HG02678 (cell line): ENCODE results near the gene APBB2.
"Not testable (repeated sequence)": the region's sequence is repeated elsewhere in the genome, so short reads cannot be mapped to it uniquely, and the experiment has no call there.

Experiments used
- ATAC-seq: cut with Tn5 transposase; IDR thresholded peaks from one replicate; pipeline ENCODE4 v1.9.1; 2021; ENCODE audit warnings: mild to moderate bottlenecking, moderate library complexity; ENCODE audit not compliant: unreplicated experiment

Gene APBB2

DNA sequence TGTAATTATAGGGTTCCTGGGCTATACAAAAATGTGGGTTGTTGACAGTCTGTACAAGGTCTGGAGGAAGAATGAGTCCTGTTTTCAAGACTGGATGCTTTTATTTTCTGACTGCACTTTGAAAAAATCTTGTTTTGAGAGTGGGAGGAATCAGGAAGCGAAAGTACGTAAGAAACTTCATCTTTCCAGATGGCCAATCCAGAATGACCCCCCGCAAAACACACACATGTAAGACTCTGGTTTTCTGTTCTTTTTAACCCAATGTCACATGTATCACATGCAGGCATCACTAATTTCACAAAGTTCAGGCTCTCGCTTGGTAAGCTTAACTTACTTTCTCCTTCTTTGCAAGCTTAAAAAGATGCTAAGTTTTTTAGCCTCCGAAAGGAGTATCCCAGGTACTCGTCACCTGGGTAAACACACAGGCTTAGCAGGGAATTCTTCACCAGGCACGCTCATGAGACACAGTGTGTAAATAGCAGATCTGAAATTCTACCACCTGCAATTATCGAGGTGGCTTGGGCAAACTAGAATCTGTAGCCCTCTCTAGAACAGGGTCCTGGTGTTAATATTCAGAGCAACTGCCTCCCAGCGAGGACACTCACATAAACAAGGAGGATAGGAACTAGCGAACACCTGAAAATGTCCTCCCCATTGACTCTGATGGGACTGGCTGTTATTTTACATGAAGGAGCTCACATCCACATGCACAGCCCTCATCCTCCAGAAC is 373.9 kb downstream of the APBB2 start:
- ATAC-seq, result peak; percentile 47

GRCh38 chr4:40838742-40839141 is 375.6 kb downstream of the APBB2 start:
- no peak for ATAC-seq

GRCh38 chr4:40837094-40837870 is 377.1 kb downstream of the APBB2 start:
- ATAC-seq, result no peak

- ATAC-seq, result no peak
Observed at GRCh38 chr4:40833212-40833611, 381.1 kb downstream of the APBB2 start.

DNA sequence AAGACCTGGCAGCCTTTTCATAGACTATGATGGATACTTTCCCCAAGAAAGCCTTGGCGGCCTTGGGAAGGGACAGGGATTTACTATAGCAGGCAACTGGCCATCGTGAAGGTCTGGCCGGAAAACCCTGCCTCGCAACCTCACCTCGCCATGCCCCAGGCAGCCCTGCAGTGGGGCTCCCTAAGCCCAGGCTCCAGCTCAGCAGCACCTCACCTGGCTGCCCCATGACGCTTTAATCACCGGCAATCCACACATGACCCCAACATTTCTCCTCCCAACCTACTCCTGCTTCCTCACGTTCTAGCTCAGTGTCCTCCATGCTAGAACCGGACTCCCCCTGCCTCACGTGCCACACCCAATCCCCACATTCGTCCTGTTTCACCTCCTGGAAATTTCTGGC is 382.2 kb downstream of the APBB2 start:
- no peak for ATAC-seq

- no peak for ATAC-seq
Observed at GRCh38 chr4:40831146-40831907, 383.0 kb downstream of the APBB2 start.

- ATAC-seq, result no peak
Observed at GRCh38 chr4:40829586-40829985, 384.8 kb downstream of the APBB2 start.

DNA sequence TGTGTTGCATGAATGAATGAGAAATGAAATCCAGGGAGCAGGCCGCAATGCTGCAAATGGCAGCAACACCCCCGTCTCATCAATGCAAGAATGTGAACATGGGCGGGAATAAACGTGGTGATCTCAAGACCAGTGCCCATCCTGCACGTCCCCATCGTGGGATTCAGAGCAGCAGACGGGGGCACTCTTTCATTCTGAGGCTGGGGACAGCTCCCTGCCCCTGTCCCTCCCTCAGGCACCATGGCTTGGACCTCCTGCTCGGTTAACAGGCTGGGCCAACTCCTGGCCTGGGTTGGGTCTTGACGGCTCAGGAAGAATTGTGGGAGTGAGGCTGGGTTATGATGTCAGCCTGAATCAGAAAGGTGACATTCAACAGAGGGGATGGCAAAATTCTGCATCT is 385.7 kb downstream of the APBB2 start:
- ATAC-seq, result no peak

- ATAC-seq, result no peak
Observed at GRCh38 chr4:40827758-40828157, 386.6 kb downstream of the APBB2 start.

- no peak for ATAC-seq
Observed at GRCh38 chr4:40826821-40827220, 387.5 kb downstream of the APBB2 start.

DNA sequence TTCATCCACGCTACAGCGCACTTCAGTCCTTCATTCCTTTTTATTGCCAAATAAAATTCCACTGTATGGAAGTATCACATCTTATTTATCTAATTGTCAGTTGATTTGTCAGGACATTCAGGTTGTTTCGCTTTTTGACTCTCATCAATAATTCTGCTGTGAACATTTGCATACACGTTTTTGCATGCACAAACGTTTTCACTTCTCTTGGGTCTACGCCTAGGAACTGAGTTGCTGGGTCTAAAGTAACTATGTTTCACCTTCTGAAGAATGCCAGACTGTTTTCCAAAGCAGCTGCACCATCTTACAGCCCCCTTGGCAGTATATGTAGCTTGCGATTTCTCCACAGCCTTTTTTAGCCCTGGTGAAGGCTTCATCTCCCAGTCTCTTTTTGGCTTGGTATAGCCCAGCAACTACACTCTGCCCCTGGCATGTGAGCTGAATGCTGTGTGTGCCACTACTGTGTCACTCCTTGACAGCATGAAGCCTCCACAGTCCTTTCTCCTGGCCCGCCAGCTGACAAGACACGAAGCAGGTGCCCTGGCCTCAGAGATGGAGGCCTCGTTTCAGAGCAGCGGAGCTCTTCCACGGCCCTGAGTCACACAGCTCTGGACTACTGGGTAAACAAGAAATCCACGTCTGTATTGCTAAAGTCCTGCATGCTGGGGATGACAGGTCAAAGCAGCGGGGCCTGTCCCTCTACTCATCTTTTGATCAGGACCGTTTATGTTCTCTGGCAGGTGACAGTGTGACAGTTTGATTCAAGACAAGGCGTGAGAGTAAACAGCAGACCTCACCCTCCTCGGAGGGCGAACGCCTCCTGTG is 389.1 kb downstream of the APBB2 start:
- ATAC-seq, result no peak

- no peak for ATAC-seq
Observed at GRCh38 chr4:40822420-40823166, 391.7 kb downstream of the APBB2 start.

- ATAC-seq, result no peak
Observed at GRCh38 chr4:40820101-40820500, 394.2 kb downstream of the APBB2 start.

GRCh38 chr4:40817157-40817556 is 397.2 kb downstream of the APBB2 start:
- ATAC-seq, result not testable (repeated sequence)

GRCh38 chr4:40812856-40813255 is 401.5 kb downstream of the APBB2 start:
- ATAC-seq, result no peak

DNA sequence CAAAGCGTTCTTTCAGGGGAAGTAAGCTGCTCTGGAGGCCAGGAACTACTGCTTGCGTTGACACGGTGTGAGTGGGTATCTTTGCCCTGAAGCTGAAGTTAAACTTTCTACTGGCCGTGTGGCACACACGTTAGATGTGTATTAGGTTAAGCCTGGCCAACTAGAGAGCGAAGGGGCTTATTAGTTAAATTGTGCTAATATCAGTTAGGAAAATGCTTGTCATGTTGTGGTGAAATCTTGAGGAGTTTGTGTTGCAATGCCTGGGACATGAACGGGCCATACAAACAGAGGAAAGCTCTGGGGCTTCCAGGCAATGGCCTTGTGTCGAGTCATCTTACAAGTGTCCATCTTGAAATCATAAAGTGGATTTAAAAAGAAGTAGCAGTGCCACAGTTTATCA is 402.0 kb downstream of the APBB2 start:
- ATAC-seq, result no peak

DNA sequence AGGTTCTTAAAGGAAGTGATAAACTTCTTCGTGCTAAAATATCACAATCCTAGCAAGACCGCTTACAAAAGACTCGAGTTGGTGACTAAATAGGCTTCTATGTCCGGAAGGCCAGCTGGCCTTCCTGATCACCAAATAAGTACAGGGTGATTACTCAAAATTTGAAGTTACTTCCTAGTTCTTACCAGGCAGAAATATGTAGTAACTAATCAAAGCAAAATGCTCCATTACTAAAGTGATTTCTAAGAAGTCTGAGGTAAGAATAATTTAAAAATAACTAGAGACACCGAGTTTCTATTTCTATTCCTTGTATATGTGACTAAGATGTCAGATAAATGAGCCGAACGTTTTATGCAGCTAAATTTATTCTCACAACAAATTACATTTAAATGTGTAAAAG is 402.4 kb downstream of the APBB2 start:
- ATAC-seq, result no peak

GRCh38 chr4:40808926-40809457 is 405.4 kb downstream of the APBB2 start:
- no peak for ATAC-seq

GRCh38 chr4:40804598-40804997 is 409.7 kb downstream of the APBB2 start:
- ATAC-seq, result no peak

DNA sequence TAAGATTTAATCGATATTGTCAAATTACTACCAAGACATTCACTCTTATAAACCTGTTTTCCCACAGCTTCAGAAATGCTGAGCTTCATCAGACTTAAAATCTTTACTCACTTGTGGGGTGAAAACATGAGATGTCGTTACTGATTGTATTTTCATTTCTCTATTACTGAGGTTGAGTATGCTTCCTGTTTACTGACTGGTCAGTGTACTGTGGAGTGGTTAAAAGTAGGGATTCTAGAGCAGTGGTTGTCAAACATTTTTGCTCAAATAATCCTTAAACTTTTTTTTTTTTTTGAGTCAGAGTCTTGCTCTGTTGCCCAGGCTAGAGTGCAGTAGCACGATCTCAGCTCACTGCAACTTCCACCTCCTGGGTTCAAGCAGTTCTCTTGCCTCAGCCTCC is 414.3 kb downstream of the APBB2 start:
- peak; percentile 72 for ATAC-seq
